GM20431 (cell line): ENCODE data around the gene XCL1.

Experiments
- in situ Hi-C: fragments of 300-500 bp; cut with MseI, MboI; formaldehyde crosslinking; loops from one replicate; pipeline ENCODE4 v1.15.0; 2020; ENCODE audit warnings: low sequenced_read_pairs; ENCODE audit not compliant: unreplicated experiment

The XCL1 gene

GRCh38 chr1:168623831-168624230 is 47.4 kb downstream of the XCL1 start:
- in situ Hi-C loops = loop anchor here (25.0 kb wide), 2 partner anchors 513 to 713 kb away; no protein-coding TSS in a partner anchor

- in situ Hi-C loops = no loop called here
These were observed 49.9 kb downstream of the XCL1 start for GRCh38 chr1:168626326-168626725.

- in situ Hi-C loops = no loop called here
These were observed 51.0 kb downstream of the XCL1 start for GRCh38 chr1:168627370-168627769.

- in situ Hi-C loops = no loop called here
These were observed 52.4 kb downstream of the XCL1 start for GRCh38 chr1:168628807-168629206.

- in situ Hi-C loops = no loop called here
These were observed 53.1 kb downstream of the XCL1 start for GRCh38 chr1:168629466-168629865.
